NB4 (cell line): ENCODE results near the gene SLU7.

Experiments used
- CTCF ChIP-seq: IDR thresholded peaks from one replicate; pipeline ENCODE4 v1.5.1; 2012; ENCODE audit warnings: low read depth, low read length
- MYC ChIP-seq: IDR thresholded peaks from 2 replicates; pipeline ENCODE4 v1.6.1; 2011; ENCODE audit warnings: low read depth, low read length

- TF ChIP-seq MYC, result no peak
- no peak for TF ChIP-seq CTCF
These were observed 59.1 kb downstream of the SLU7 start for GRCh38 chr5:160359816-160360215.
